Measurements from ENCODE around the gene TMEM267.

Gene TMEM267

DNA sequence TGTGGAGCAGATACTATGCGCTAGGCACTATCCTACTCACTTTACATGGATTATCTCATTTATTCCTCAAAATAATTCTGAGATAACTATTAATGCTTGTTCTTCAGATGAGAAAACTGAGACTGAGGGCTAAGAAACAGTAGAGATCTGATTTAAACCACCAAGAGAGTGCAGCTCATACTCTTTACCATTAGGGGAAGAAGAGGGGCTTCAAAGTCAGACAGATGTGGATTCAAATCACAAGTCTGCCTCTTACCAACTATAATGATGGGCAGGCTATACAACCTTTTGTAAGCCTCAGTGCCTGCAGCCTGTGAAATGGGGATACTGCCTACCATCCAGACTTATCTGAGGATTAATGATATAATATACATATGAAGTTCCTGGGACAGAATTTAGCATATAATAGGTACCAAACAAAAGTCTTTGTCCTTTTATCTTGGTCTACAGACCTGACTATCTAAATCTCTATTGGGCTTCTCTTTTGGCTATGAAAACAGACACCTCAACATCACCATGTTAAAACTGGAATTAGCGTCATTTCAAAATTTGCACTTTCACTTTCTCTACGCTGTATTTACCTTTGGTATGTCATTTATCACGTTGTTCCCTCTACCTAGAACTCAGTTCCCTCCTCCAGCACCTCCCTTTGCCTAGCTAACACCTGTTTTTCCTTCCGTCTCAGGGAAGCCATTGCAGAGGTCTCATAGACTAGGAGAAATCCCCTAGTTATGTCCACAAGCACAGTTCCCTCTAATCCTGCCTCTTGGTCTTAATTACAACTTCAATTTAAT is 13.8 kb upstream of the TMEM267 start:
- CTCF ChIA-PET = no interaction called here
- POLR2A ChIA-PET = interaction anchor here (1.2 to 5.9 kb wide), 3 partner anchors 13 to 18 kb away, joined by 3 to 35 read pairs (median 7); partner anchors contain the start of genes C5orf34 and TMEM267
- no peak for DNase-seq (ENCODE audit: extremely low spot score)
- no peak for TF ChIP-seq CTBP1 (IDR thresholded peaks at IDR 0.05; ENCODE audit: borderline replicate concordance)
- TF ChIP-seq NFRKB (IDR thresholded peaks at IDR 0.05) = no peak
- TF ChIP-seq SP1 (IDR thresholded peaks at IDR 0.05) = no peak
- no peak for TF ChIP-seq BHLHE40 (IDR thresholded peaks at IDR 0.05; ENCODE audit: borderline replicate concordance)
- TF ChIP-seq TARDBP (IDR thresholded peaks at IDR 0.05) = no peak
- TF ChIP-seq, protein P1, sequence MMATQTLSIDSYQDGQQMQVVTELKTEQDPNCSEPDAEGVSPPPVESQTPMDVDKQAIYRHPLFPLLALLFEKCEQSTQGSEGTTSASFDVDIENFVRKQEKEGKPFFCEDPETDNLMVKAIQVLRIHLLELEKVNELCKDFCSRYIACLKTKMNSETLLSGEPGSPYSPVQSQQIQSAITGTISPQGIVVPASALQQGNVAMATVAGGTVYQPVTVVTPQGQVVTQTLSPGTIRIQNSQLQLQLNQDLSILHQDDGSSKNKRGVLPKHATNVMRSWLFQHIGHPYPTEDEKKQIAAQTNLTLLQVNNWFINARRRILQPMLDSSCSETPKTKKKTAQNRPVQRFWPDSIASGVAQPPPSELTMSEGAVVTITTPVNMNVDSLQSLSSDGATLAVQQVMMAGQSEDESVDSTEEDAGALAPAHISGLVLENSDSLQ (IDR thresholded peaks at IDR 0.05) = no peak

DNA sequence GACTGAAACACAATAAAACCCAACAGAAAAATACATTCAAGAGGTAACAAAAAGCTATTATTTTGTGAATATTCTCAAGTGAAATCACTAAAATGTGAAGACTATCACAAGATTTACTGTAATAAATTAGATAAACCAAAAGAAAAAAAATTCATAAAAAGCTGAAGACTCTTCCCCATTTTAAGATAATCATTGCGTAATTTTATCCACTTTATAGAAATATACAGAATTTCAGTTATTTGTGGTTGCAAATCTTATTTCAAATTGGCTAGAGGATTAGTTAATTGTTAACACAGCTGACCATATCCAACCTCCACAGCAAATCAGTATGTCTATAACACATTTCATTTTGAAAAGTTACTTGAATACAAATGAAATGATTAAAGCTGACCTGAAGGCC is 7.7 kb upstream of the TMEM267 start:
- no peak for DNase-seq (ENCODE audit: extremely low spot score)
- ChIA-PET POLR2A (interaction anchor here (2.1 kb wide), 1 partner anchor 7 kb away, joined by 13 read pairs; the partner anchor contains the start of gene TMEM267), CTCF (no interaction called here)
- no peak for TF ChIP-seq HDGF (IDR thresholded peaks at IDR 0.05; ENCODE audit: borderline replicate concordance)
- TF ChIP-seq ARNT (IDR thresholded peaks at IDR 0.05) = no peak
- no peak for TF ChIP-seq NFRKB (IDR thresholded peaks at IDR 0.05)
- no peak for TF ChIP-seq LEF1 (IDR thresholded peaks at IDR 0.05; ENCODE audit: borderline replicate concordance)
- no peak for TF ChIP-seq ZNF384 (IDR thresholded peaks at IDR 0.05)
- no peak for TF ChIP-seq SP1 (IDR thresholded peaks at IDR 0.05)
- no peak for TF ChIP-seq CTBP1 (IDR thresholded peaks at IDR 0.05; ENCODE audit: borderline replicate concordance)
- no peak for TF ChIP-seq L3MBTL2 (conservative IDR thresholded peaks at IDR 0.05)
- no peak for TF ChIP-seq BHLHE40 (IDR thresholded peaks at IDR 0.05; ENCODE audit: borderline replicate concordance)
- no peak for TF ChIP-seq SUZ12 (IDR thresholded peaks at IDR 0.05)
- TF ChIP-seq FOXA1 (IDR thresholded peaks at IDR 0.05) = no peak
- TF ChIP-seq ELF4 (IDR thresholded peaks at IDR 0.05) = no peak
- no peak for TF ChIP-seq FOXM1 (IDR thresholded peaks at IDR 0.05; ENCODE audit: borderline replicate concordance)
- TF ChIP-seq TARDBP (IDR thresholded peaks at IDR 0.05) = no peak
- TF ChIP-seq FOXK2 (IDR thresholded peaks at IDR 0.05) = no peak
- TF ChIP-seq, protein P1 (IDR thresholded peaks at IDR 0.05) = no peak

DNA sequence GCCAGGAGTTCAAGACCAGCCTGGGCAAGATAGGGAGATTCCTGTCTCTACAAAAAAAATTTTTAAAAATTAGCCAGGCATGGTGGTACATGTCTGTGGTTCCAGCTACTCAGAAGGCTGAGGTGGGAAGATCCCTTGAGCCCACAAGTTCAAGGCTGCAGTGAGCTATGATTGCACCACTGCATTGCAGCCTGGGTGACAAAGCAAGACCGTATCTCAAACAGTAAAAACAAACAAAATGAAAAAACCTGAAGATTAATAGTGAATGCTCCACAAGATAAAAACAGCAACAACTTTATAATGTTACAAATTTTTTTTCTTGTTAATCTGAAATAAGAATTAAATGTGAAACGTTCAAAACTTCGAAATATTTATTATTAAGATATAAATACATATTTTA is 2.7 kb upstream of the TMEM267 start:
- CTCF ChIA-PET = no interaction called here

DNA sequence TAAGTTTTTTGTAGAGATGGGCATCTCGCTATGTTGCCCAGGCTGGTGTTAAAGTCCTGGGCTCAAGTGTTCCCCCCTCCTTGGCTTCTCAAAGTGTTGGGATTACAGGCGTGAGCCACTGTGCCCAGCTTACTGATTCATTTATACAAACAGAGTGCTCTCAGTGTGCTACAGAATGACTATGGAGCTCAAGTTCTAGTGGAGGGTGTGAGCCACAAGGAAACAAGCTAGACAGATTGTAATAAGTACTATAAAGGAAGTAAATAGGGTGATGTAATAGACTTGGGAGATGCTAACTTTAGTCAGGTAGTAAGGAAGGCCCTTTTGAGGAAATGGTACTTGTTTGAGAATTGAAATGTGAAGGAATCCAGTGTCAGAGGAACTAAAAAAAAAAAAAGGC is 1.7 kb upstream of the TMEM267 start:
- ChIA-PET POLR2A (interaction anchor here (2.1 to 3.2 kb wide), 4 partner anchors 12 to 146 kb away, joined by 7 to 47 read pairs (median 24); partner anchors contain the start of gene C5orf34), CTCF (interaction anchor here (2.7 kb wide), 1 partner anchor 97 kb away, joined by 16 read pairs; no protein-coding TSS in a partner anchor)
- TF ChIP-seq ELF4 (IDR thresholded peaks at IDR 0.05) = no peak
- TF ChIP-seq FOXK2 (IDR thresholded peaks at IDR 0.05) = no peak
- TF ChIP-seq CTBP1 (IDR thresholded peaks at IDR 0.05; ENCODE audit: borderline replicate concordance) = no peak
- TF ChIP-seq TARDBP (IDR thresholded peaks at IDR 0.05) = no peak
- TF ChIP-seq FOXM1 (IDR thresholded peaks at IDR 0.05; ENCODE audit: borderline replicate concordance) = no peak
- TF ChIP-seq SUZ12 (IDR thresholded peaks at IDR 0.05) = no peak
- no peak for TF ChIP-seq NFRKB (IDR thresholded peaks at IDR 0.05)
- TF ChIP-seq ZNF384 (IDR thresholded peaks at IDR 0.05) = no peak
- no peak for TF ChIP-seq BHLHE40 (IDR thresholded peaks at IDR 0.05; ENCODE audit: borderline replicate concordance)
- TF ChIP-seq L3MBTL2 (conservative IDR thresholded peaks at IDR 0.05) = no peak
- no peak for DNase-seq (ENCODE audit: extremely low spot score)

More for the DNA sequence above, 2.7 kb upstream of the TMEM267 start:
- TF ChIP-seq, protein P1 (IDR thresholded peaks at IDR 0.05) = no peak
- TF ChIP-seq TARDBP (IDR thresholded peaks at IDR 0.05) (no peak), BHLHE40 (IDR thresholded peaks at IDR 0.05; ENCODE audit: borderline replicate concordance) (no peak), FOXM1 (IDR thresholded peaks at IDR 0.05; ENCODE audit: borderline replicate concordance) (no peak), SP1 (IDR thresholded peaks at IDR 0.05) (no peak), LEF1 (IDR thresholded peaks at IDR 0.05; ENCODE audit: borderline replicate concordance) (no peak), L3MBTL2 (conservative IDR thresholded peaks at IDR 0.05) (no peak), FOXK2 (IDR thresholded peaks at IDR 0.05) (no peak), ARNT (IDR thresholded peaks at IDR 0.05) (no peak), HDGF (IDR thresholded peaks at IDR 0.05; ENCODE audit: borderline replicate concordance) (no peak), ELF4 (IDR thresholded peaks at IDR 0.05) (no peak), NFRKB (IDR thresholded peaks at IDR 0.05) (no peak), FOXA1 (IDR thresholded peaks at IDR 0.05) (no peak), SUZ12 (IDR thresholded peaks at IDR 0.05) (no peak), CTBP1 (IDR thresholded peaks at IDR 0.05; ENCODE audit: borderline replicate concordance) (no peak), ZNF384 (IDR thresholded peaks at IDR 0.05) (no peak)
- POLR2A ChIA-PET = interaction anchor here (3.2 kb wide), 1 partner anchor 11 kb away, joined by 35 read pairs; no protein-coding TSS in a partner anchor
- no peak for DNase-seq (ENCODE audit: extremely low spot score)

DNA sequence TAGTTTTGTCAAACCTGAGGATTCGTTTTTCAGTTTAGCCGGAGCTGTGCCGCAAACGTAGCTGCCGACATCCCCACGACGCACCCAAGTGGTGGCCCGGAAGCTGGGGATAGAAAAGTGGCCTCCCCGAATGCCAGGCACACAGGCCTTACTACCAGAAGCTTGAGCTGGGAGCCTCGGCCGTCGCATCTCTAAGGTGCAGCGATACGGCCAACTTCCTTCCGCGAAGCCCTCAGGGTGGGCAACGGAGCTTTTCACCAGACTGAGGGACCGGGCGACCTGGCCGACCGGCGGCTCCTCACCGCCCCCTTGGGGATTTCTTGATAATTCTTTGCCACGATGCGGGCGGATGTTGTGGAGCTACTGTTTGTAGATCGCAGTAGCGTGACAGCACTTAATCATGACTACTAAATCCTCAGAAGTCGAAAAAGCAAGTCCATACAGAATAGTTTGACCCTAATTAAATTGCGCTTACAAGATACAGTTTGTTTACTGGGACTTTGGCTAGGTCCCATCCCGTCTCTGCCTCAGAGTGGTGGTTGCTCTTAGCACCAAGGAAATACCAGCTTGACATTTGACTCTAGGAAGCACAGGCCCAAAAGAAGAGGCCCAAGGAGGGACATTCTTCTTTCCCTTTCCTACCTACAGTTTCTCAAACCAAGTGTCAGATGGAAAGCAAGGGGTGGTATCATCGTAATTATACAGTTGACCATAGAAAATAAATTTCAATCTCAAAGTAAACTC is 613 bp upstream of the TMEM267 start:
- POLR2A ChIA-PET = interaction anchor here (0.6 to 3.2 kb wide), 49 partner anchors 8 to 1337 kb away, joined by 3 to 47 read pairs (median 6); partner anchors contain the start of genes C5orf34, CCL28, HMGCS1 and NIM1K
- CTCF ChIA-PET = interaction anchor here (0.6 to 2.7 kb wide), 12 partner anchors 8 to 564 kb away, joined by 3 to 16 read pairs (median 3); partner anchors contain the start of gene HMGCS1
- TF ChIP-seq NFRKB (IDR thresholded peaks at IDR 0.05) = no peak
- TF ChIP-seq ZNF384 (IDR thresholded peaks at IDR 0.05) = no peak
- TF ChIP-seq FOXA1 (IDR thresholded peaks at IDR 0.05) = no peak
- TF ChIP-seq SUZ12 (IDR thresholded peaks at IDR 0.05) = no peak
- no peak for TF ChIP-seq ELF4 (IDR thresholded peaks at IDR 0.05)
- no peak for TF ChIP-seq SP1 (IDR thresholded peaks at IDR 0.05)
- TF ChIP-seq CTBP1 (IDR thresholded peaks at IDR 0.05; ENCODE audit: borderline replicate concordance) = no peak
- TF ChIP-seq, protein P1 (IDR thresholded peaks at IDR 0.05) = peak; percentile 72
- peak; percentile 63 for TF ChIP-seq L3MBTL2 (conservative IDR thresholded peaks at IDR 0.05)
- peak; percentile 80 for DNase-seq (ENCODE audit: extremely low spot score)
